Activated CD8-positive, alpha-beta T cell treated with anti-CD3 and anti-CD28 coated beads for 36 hours (primary cell): Measurements from ENCODE around the gene CFAP141. TPM values are rescaled to one million over a fixed set of nuclear protein-coding genes. Genes with fewer than 3 reads are reported as not detected.

Experiments used
- ATAC-seq: fragments of 200-7000 bp; cut with Tn5 transposase; one replicate; pipeline ENCODE4 v1.10.0; 2021; ENCODE audit warnings: mild to moderate bottlenecking, moderate library complexity
- CTCF ChIA-PET: fragments of 350-600 bp; sonication (Branson Sonifier 250); formaldehyde crosslinking; loops from one replicate; lab custom pipeline; 2021; ENCODE audit warnings: antibody characterized with exemption; lab: Charles Lee
- POLR2A ChIA-PET: fragments of 350-600 bp; sonication (Branson Sonifier 250); formaldehyde crosslinking; loops from one replicate; lab custom pipeline; 2021; ENCODE audit warnings: antibody characterized with exemption; lab: Charles Lee
- DNase-seq: peaks from one replicate; pipeline ENCODE4 v3.0.0-alpha.2; 2020
- H3K27ac Mint-ChIP-seq: one replicate; pipeline ENCODE4 v1.8.0; 2021; ENCODE audit warnings: mild to moderate bottlenecking, mixed read lengths
- H3K27me3 Mint-ChIP-seq: one replicate; pipeline ENCODE4 v1.8.0; 2021; ENCODE audit warnings: mixed read lengths
- H3K36me3 Mint-ChIP-seq: one replicate; pipeline ENCODE4 v1.8.0; 2021; ENCODE audit warnings: low read depth, mixed read lengths
- H3K4me1 Mint-ChIP-seq: one replicate; pipeline ENCODE4 v1.8.0; 2021; ENCODE audit warnings: low read depth, mixed read lengths
- H3K4me3 Mint-ChIP-seq: one replicate; pipeline ENCODE4 v1.8.0; 2021; ENCODE audit warnings: mild to moderate bottlenecking, moderate library complexity, mixed read lengths
- H3K9me3 Mint-ChIP-seq: one replicate; pipeline ENCODE4 v1.8.0; 2021; ENCODE audit warnings: mixed read lengths
- CTCF ChIP-seq: fragments of 200-600 bp; IDR thresholded peaks from one replicate; pipeline ENCODE4 v1.8.0; 2022; ENCODE audit warnings: antibody characterized with exemption, mild to moderate bottlenecking
- intact Hi-C: fragments of 100-400 bp; cut with micrococcal nuclease; formaldehyde crosslinking; loops from one replicate; pipeline ENCODE4 v1.10.0; 2022
- total RNA-seq, 2 experiments: library from RNA; stranded (reverse); gene quantifications; one replicate each; pipeline ENCODE4 v1.2.3, GENCODE V29; 2021

The CFAP141 gene
- total RNA-seq, 2 experiments from 2014 or later: not detected

GRCh38 chr1:154171880-154172279 lies 34.3 kb downstream of the CFAP141 start:
- Mint-ChIP-seq H3K36me3 (peaks cover 74% of the 10 kb centered on the region), H3K4me3 (no peak overlapping the region), H3K27me3 (no peaks in the 10 kb centered on the region), H3K4me1 (peaks cover 61% of the 10 kb centered on the region), H3K9me3 (no peaks in the 10 kb centered on the region), H3K27ac (peak overlapping the region; percentile 90)
- ChIA-PET CTCF (interaction anchor here (1.4 kb wide), 1 partner anchor 9 kb away, joined by 4 read pairs; no protein-coding TSS in a partner anchor), POLR2A (interaction anchor here (1.2 to 5.0 kb wide), 2 partner anchors 13 to 99 kb away, joined by 3 to 40 read pairs; no protein-coding TSS in a partner anchor)
- DNase-seq (no peak), ATAC-seq (no peak)
- intact Hi-C loops: no loop called here
- no peak for TF ChIP-seq CTCF

GRCh38 chr1:154171223-154171583 lies 34.9 kb downstream of the CFAP141 start:
- intact Hi-C loops: no loop called here
- Mint-ChIP-seq H3K9me3 (no peaks in the 10 kb centered on the region), H3K4me3 (no peak overlapping the region), H3K4me1 (peaks cover 57% of the 10 kb centered on the region), H3K36me3 (peaks cover 73% of the 10 kb centered on the region), H3K27me3 (no peaks in the 10 kb centered on the region), H3K27ac (peak overlapping the region; percentile 90)
- ChIA-PET POLR2A (interaction anchor here (0.7 to 5.5 kb wide), 7 partner anchors 9 to 100 kb away, joined by 3 to 40 read pairs (median 6); partner anchors contain the start of gene NUP210L), CTCF (interaction anchor here (1.2 to 1.4 kb wide), 3 partner anchors 9 to 13 kb away, joined by 4 to 6 read pairs (median 5); no protein-coding TSS in a partner anchor)
- no peak for DNase-seq
- ATAC-seq: no peak
- TF ChIP-seq CTCF: no peak

GRCh38 chr1:154170547-154171222 lies 35.4 kb downstream of the CFAP141 start:
- peaks cover 55% of the 10 kb centered on the region for H3K4me1 Mint-ChIP-seq
- no peak overlapping the region for H3K4me3 Mint-ChIP-seq
- ChIA-PET POLR2A (interaction anchor here (0.7 to 5.5 kb wide), 8 partner anchors 9 to 100 kb away, joined by 3 to 40 read pairs (median 5); partner anchors contain the start of gene NUP210L), CTCF (interaction anchor here (1.2 to 1.4 kb wide), 3 partner anchors 10 to 12 kb away, joined by 4 to 6 read pairs (median 5); no protein-coding TSS in a partner anchor)
- intact Hi-C loops: no loop called here
- TF ChIP-seq CTCF: no peak
- peak; percentile 96 for ATAC-seq
- H3K9me3 Mint-ChIP-seq: no peaks in the 10 kb centered on the region
- DNase-seq: peak; percentile 86
- peak overlapping the region; percentile 90 for H3K27ac Mint-ChIP-seq
- H3K27me3 Mint-ChIP-seq: no peaks in the 10 kb centered on the region
- peaks cover 74% of the 10 kb centered on the region for H3K36me3 Mint-ChIP-seq

- no peak overlapping the region for H3K4me3 Mint-ChIP-seq
- POLR2A ChIA-PET: interaction anchor here (1.9 to 5.5 kb wide), 3 partner anchors 9 to 14 kb away, joined by 6 to 40 read pairs (median 28); no protein-coding TSS in a partner anchor
- intact Hi-C loops: no loop called here
- H3K36me3 Mint-ChIP-seq: peaks cover 84% of the 10 kb centered on the region
- no peak for DNase-seq
- TF ChIP-seq CTCF: no peak
- CTCF ChIA-PET: interaction anchor here (1.1 kb wide), 1 partner anchor 167 kb away, joined by 4 read pairs; no protein-coding TSS in a partner anchor
- H3K4me1 Mint-ChIP-seq: peaks cover 58% of the 10 kb centered on the region
- H3K27ac Mint-ChIP-seq: peak overlapping the region; percentile 61
- no peaks in the 10 kb centered on the region for H3K27me3 Mint-ChIP-seq
- ATAC-seq: no peak
- no peaks in the 10 kb centered on the region for H3K9me3 Mint-ChIP-seq
These were observed 38.7 kb downstream of the CFAP141 start for GRCh38 chr1:154167461-154167860.

- ChIA-PET POLR2A (interaction anchor here (0.6 to 5.5 kb wide), 7 partner anchors 8 to 1765 kb away, joined by 3 to 28 read pairs (median 4); no protein-coding TSS in a partner anchor), CTCF (interaction anchor here (1.1 kb wide), 1 partner anchor 169 kb away, joined by 4 read pairs; no protein-coding TSS in a partner anchor)
- no peaks in the 10 kb centered on the region for H3K27me3 Mint-ChIP-seq
- H3K4me1 Mint-ChIP-seq: peaks cover 47% of the 10 kb centered on the region
- no peak for TF ChIP-seq CTCF
- intact Hi-C loops: no loop called here
- peaks cover 84% of the 10 kb centered on the region for H3K36me3 Mint-ChIP-seq
- no peak overlapping the region for H3K4me3 Mint-ChIP-seq
- no peaks in the 10 kb centered on the region for H3K9me3 Mint-ChIP-seq
- no peak overlapping the region for H3K27ac Mint-ChIP-seq
- DNase-seq (no peak), ATAC-seq (no peak)
These were observed 39.9 kb downstream of the CFAP141 start for GRCh38 chr1:154166207-154166606.
